ENCODE measurements around the gene REG4. TPM values are rescaled to one million over a fixed set of nuclear protein-coding genes. Genes with fewer than 3 reads are reported as not detected.

REG4 gene
- total and polyA plus RNA-seq, 11 donors, result 0.07 TPM; not detected in 10

- Histone ChIP-seq H3K4me3 (no peak overlapping the region), H3K27ac (peak overlapping the region in 3 of 12 donors; percentile 35 to 80 (median 48)), H3K27me3 (no peaks in the 10 kb centered on the region), H3K4me1 (peaks cover 0 to 18% (median 5%) of the 10 kb centered on the region in 12 donors), H3K9me3 (no peaks in the 10 kb centered on the region), H3K36me3 (no peaks in the 10 kb centered on the region)
- no peak for DNase-seq
- WGBS, 4 donors, result 78 to 85% (median 83%) methylated on average over 7 of the region's 7 CpGs
- intact Hi-C loops (cut with DNase I), result no loop called here
- ATAC-seq, result no peak
- no peak for TF ChIP-seq CTCF (IDR thresholded peaks at IDR 0.05)
- TF ChIP-seq POLR2A (IDR thresholded peaks at IDR 0.05), result no peak
These were observed 36.3 kb downstream of the REG4 start for GRCh38 chr1:119774746-119775490.

- H3K4me3 ChIP-seq, result no peak overlapping the region
- TF ChIP-seq POLR2A (IDR thresholded peaks at IDR 0.05) (peak in 1 of 2 donors; percentile 25), CTCF (IDR thresholded peaks at IDR 0.05) (no peak)
- H3K27ac ChIP-seq, result peak overlapping the region in 5 of 12 donors; percentile 35 to 80 (median 48)
- peak in 3 of 4 donors; percentile 44 to 66 (median 51) for ATAC-seq
- H3K9me3 ChIP-seq, result no peaks in the 10 kb centered on the region
- peaks cover 0 to 21% (median 5%) of the 10 kb centered on the region in 12 donors for H3K4me1 ChIP-seq
- no peaks in the 10 kb centered on the region for H3K36me3 ChIP-seq
- DNase-seq, result no peak
- intact Hi-C loops (cut with DNase I), result no loop called here
- H3K27me3 ChIP-seq, result no peaks in the 10 kb centered on the region
- WGBS, 4 donors, result 46 to 61% (median 56%) methylated on average over 3 of the region's 3 CpGs
These were observed 37.5 kb downstream of the REG4 start for GRCh38 chr1:119773711-119774241.

GRCh38 chr1:119772298-119772697 is 39.0 kb downstream of the REG4 start:
- no peak for TF ChIP-seq POLR2A (IDR thresholded peaks at IDR 0.05)
- no peak for TF ChIP-seq CTCF (IDR thresholded peaks at IDR 0.05)
- Histone ChIP-seq H3K9me3 (no peaks in the 10 kb centered on the region), H3K4me3 (no peak overlapping the region), H3K27ac (peak overlapping the region in 1 of 12 donors; percentile 52), H3K4me1 (peaks cover 0 to 24% (median 6%) of the 10 kb centered on the region in 12 donors), H3K27me3 (no peaks in the 10 kb centered on the region), H3K36me3 (no peaks in the 10 kb centered on the region)
- DNase-seq (no peak), ATAC-seq (no peak)
- WGBS, 4 donors, result 92 to 98% (median 94%) methylated on average over 2 of the region's 2 CpGs
- intact Hi-C loops (cut with DNase I), result no loop called here

- intact Hi-C loops (cut with DNase I), result no loop called here
- DNase-seq (no peak), ATAC-seq (peak in 1 of 4 donors; percentile 17)
- Histone ChIP-seq H3K27me3 (no peaks in the 10 kb centered on the region), H3K27ac (peak overlapping the region in 1 of 12 donors; percentile 52), H3K4me1 (peaks cover 0 to 28% (median 6%) of the 10 kb centered on the region in 12 donors), H3K36me3 (no peaks in the 10 kb centered on the region), H3K9me3 (no peaks in the 10 kb centered on the region), H3K4me3 (no peak overlapping the region)
- no peak for TF ChIP-seq POLR2A (IDR thresholded peaks at IDR 0.05)
- TF ChIP-seq CTCF (IDR thresholded peaks at IDR 0.05), result no peak
- 65 to 84% (median 75%) methylated on average over 3 of the region's 3 CpGs for WGBS, 4 donors
These were observed 39.5 kb downstream of the REG4 start for GRCh38 chr1:119771770-119772169.

All from heart left ventricle (tissue), 16 donors.